ENCODE measurements around the gene SMTN. TPM values are rescaled to one million over a fixed set of nuclear protein-coding genes. Genes with fewer than 3 reads are reported as not detected.
"Not testable (repeated sequence)": the region's sequence is repeated elsewhere in the genome, so short reads cannot be mapped to it uniquely, and the experiment has no call there.

SMTN gene
- total RNA-seq, 3 donors from 2014 or later (not counting 1 experiment from before 2014, with no cell fraction given), result 2.1 to 4.3 (median 3.6) TPM

DNA sequence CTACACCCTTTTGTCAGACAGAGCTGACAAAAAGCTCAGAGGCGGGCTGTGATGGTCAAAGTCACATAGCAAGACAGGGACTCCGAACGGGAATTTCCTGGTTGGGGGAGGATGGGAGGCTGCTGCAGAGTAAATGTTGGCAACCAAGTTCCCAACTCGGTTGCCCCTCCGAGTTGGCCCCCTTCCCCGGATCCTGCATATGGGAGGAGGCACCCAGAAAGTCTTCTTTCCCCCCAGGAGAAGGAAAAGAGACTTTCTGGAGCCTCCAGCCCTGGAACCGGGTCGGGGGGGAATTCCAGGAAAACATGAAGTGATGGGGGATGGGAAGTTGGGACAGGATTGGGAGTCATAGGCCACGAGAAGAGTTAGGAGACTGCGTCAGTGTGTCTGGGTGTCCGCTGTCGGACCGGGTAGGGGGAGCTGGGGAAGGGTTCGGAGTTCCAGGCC is 25.6 kb downstream of the SMTN start:
- Mint-ChIP-seq H3K4me1 (peaks cover 7 to 18% of the 10 kb centered on the region in 2 donors), H3K4me3 (peak overlapping the region; percentile 87), H3K27ac (peak overlapping the region; percentile 78 to 91), H3K36me3 (no peaks in the 10 kb centered on the region), H3K9me3 (no peaks in the 10 kb centered on the region), H3K27me3 (ENCODE audit: low read depth in 2 of 2) (no peaks in the 10 kb centered on the region)
- TF ChIP-seq, protein P1, sequence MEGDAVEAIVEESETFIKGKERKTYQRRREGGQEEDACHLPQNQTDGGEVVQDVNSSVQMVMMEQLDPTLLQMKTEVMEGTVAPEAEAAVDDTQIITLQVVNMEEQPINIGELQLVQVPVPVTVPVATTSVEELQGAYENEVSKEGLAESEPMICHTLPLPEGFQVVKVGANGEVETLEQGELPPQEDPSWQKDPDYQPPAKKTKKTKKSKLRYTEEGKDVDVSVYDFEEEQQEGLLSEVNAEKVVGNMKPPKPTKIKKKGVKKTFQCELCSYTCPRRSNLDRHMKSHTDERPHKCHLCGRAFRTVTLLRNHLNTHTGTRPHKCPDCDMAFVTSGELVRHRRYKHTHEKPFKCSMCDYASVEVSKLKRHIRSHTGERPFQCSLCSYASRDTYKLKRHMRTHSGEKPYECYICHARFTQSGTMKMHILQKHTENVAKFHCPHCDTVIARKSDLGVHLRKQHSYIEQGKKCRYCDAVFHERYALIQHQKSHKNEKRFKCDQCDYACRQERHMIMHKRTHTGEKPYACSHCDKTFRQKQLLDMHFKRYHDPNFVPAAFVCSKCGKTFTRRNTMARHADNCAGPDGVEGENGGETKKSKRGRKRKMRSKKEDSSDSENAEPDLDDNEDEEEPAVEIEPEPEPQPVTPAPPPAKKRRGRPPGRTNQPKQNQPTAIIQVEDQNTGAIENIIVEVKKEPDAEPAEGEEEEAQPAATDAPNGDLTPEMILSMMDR (IDR thresholded peaks at IDR 0.05), result no peak
- DNase-seq (no peak), ATAC-seq (no peak)
- Histone ChIP-seq H3K9me3 (ENCODE audit: control insufficient read depth, insufficient read depth, low read length) (no peaks in the 10 kb centered on the region), H3K4me1 (ENCODE audit: control insufficient read depth, insufficient read depth, low read length) (peaks cover 17% of the 10 kb centered on the region), H3K36me3 (ENCODE audit: control insufficient read depth, insufficient read depth, low read length) (no peaks in the 10 kb centered on the region), H3K27ac (ENCODE audit: low read length) (no peak overlapping the region), H3K4me3 (ENCODE audit: low read length) (peak overlapping the region; percentile 86), H3K27me3 (ENCODE audit: control insufficient read depth, insufficient read depth, low read length) (no peaks in the 10 kb centered on the region)
- 90% methylated on average over 14 of the region's 14 CpGs for WGBS (ENCODE audit: insufficient coverage)
- intact Hi-C loops (cut with micrococcal nuclease), result loop anchor here (1.0 to 5.0 kb wide), 2 partner anchors 125 to 166 kb away; no protein-coding TSS in a partner anchor

DNA sequence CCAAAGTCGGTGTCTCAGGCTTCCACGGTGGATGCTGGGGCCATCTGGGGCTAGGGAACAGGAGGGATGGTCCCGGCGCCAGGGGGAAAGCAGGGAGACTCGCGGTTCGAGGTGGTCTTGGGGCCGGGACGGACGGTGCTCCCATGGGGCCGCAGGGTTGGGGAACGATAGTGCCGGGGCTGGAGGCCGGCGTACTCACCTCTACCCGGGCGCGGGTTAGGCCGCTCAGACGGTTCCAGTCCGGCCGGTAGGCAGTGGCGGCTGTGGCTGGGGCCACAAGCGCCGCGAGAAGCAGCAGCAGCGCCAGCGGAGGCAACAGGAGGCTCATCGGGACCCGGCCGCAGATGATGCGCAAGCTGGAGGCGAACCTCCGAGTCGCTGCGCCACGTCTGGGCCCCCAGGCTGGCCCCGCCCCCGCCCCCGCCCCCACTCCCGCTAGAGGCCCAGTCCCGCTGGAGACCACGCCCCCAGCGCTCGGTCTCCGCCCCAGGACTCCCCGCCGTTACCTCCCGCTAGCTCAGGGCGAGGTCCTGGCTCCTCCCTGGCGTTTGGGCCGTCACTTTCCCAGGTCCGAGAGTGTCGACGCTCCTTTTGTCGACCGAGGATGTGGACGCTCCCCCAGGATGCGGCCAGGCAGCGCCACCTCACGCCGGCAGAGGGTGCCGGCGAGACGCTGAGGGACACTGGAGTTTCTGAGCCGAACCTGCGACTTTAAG is 26.2 kb downstream of the SMTN start, which contains the start of gene SELENOM:
SELENOM (minus strand) TSS at position 391 of the 716 bp plus-strand sequence; CDS start at position 328, 63 bp downstream.
- no peaks in the 10 kb centered on the region for H3K9me3 Mint-ChIP-seq
- peak within 1 kb of the TSS; percentile 86 for H3K4me3 ChIP-seq (ENCODE audit: low read length)
- H3K27ac Mint-ChIP-seq, result peak within 1 kb of the TSS; percentile 78 to 91
- no peaks in the 10 kb centered on the region for H3K36me3 ChIP-seq (ENCODE audit: control insufficient read depth, insufficient read depth, low read length)
- H3K36me3 Mint-ChIP-seq, result no peaks in the 10 kb centered on the region
- ATAC-seq, result peak; percentile 94 to 96 (median 96)
- peaks cover 7 to 18% of the 10 kb centered on the region in 2 donors for H3K4me1 Mint-ChIP-seq
- H3K27me3 ChIP-seq (ENCODE audit: control insufficient read depth, insufficient read depth, low read length), result no peaks in the 10 kb centered on the region
- peak within 1 kb of the TSS; percentile 34 for H3K27ac ChIP-seq (ENCODE audit: low read length)
- H3K27me3 Mint-ChIP-seq (ENCODE audit: low read depth in 2 of 2), result peaks cover 0 to 2% of the 10 kb centered on the region in 2 donors
- DNase-seq, result peak; percentile 80 to 94
- TF ChIP-seq, protein P1 (IDR thresholded peaks at IDR 0.05), result peak; percentile 74
- peaks cover 17% of the 10 kb centered on the region for H3K4me1 ChIP-seq (ENCODE audit: control insufficient read depth, insufficient read depth, low read length)
- WGBS (ENCODE audit: insufficient coverage), result 6% methylated on average over 67 of the region's 67 CpGs
- H3K9me3 ChIP-seq (ENCODE audit: control insufficient read depth, insufficient read depth, low read length), result no peaks in the 10 kb centered on the region
- intact Hi-C loops (cut with micrococcal nuclease), result loop anchor here (1.0 to 5.0 kb wide), 2 partner anchors 124 to 165 kb away; no protein-coding TSS in a partner anchor
- H3K4me3 Mint-ChIP-seq, result peak within 1 kb of the TSS; percentile 87

GRCh38 chr22:31107894-31108218 is 26.7 kb downstream of the SMTN start:
- Histone ChIP-seq H3K9me3 (ENCODE audit: control insufficient read depth, insufficient read depth, low read length) (no peaks in the 10 kb centered on the region), H3K27ac (ENCODE audit: low read length) (peak overlapping the region; percentile 34), H3K4me1 (ENCODE audit: control insufficient read depth, insufficient read depth, low read length) (peaks cover 17% of the 10 kb centered on the region), H3K27me3 (ENCODE audit: control insufficient read depth, insufficient read depth, low read length) (no peaks in the 10 kb centered on the region), H3K4me3 (ENCODE audit: low read length) (peak overlapping the region; percentile 86), H3K36me3 (ENCODE audit: control insufficient read depth, insufficient read depth, low read length) (no peaks in the 10 kb centered on the region)
- peaks cover 7 to 18% of the 10 kb centered on the region in 2 donors for H3K4me1 Mint-ChIP-seq
- intact Hi-C loops (cut with micrococcal nuclease), result loop anchor here (1.0 to 5.0 kb wide), 2 partner anchors 123 to 164 kb away; no protein-coding TSS in a partner anchor
- peak overlapping the region; percentile 78 to 91 for H3K27ac Mint-ChIP-seq
- peak overlapping the region; percentile 87 for H3K4me3 Mint-ChIP-seq
- H3K36me3 Mint-ChIP-seq, result no peaks in the 10 kb centered on the region
- DNase-seq, result no peak
- no peaks in the 10 kb centered on the region for H3K9me3 Mint-ChIP-seq
- peaks cover 0 to 2% of the 10 kb centered on the region in 2 donors for H3K27me3 Mint-ChIP-seq (ENCODE audit: low read depth in 2 of 2)
- WGBS (ENCODE audit: insufficient coverage), result 4% methylated on average over 5 of the region's 5 CpGs
- ATAC-seq, result peak; percentile 11 to 29 (median 19)
- TF ChIP-seq, protein P1 (IDR thresholded peaks at IDR 0.05), result no peak

DNA sequence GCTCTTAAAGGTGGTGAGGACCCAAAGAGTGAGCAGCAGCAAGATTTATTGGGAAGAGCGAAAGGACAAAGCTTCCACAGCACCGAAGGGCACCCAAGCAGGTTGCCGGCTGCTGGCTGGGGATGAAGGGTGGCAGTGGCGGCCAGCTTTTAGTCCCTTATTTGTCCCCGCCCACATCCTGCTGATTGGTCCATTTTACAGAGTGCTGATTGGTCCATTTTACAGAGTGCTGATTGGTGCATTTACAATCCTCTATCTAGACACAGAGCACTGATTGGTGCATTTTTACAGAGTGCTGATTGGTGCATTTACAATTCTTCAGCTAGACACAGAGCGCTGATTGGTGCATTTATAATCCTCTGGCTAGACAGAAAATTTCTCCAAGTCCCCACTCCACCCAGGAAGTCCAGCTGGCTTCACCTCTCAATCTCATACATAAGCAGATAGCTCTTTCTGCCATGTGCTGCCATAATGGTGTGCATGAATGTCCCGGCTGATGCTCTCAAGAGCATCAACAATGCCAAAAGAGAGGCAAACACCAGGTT is 31.5 kb downstream of the SMTN start:
- H3K9me3 ChIP-seq (ENCODE audit: control insufficient read depth, insufficient read depth, low read length); H3K27ac ChIP-seq (ENCODE audit: low read length); H3K27ac Mint-ChIP-seq; H3K4me3 ChIP-seq (ENCODE audit: low read length); H3K27me3 ChIP-seq (ENCODE audit: control insufficient read depth, insufficient read depth, low read length); intact Hi-C loops (cut with micrococcal nuclease); H3K36me3 Mint-ChIP-seq; H3K4me1 ChIP-seq (ENCODE audit: control insufficient read depth, insufficient read depth, low read length); H3K4me3 Mint-ChIP-seq; DNase-seq; H3K36me3 ChIP-seq (ENCODE audit: control insufficient read depth, insufficient read depth, low read length); H3K9me3 Mint-ChIP-seq; ATAC-seq; H3K27me3 Mint-ChIP-seq (ENCODE audit: low read depth in 2 of 2); H3K4me1 Mint-ChIP-seq: not testable (repeated sequence)
- 94% methylated on average over 7 of the region's 7 CpGs for WGBS (ENCODE audit: insufficient coverage)

Data from natural killer cell (primary cell).